ENCODE results near the gene LRRC28.

The LRRC28 gene

GRCh38 chr15:99307735-99308134 lies 56.5 kb downstream of the LRRC28 start:
- DNase-seq = no peak

DNA sequence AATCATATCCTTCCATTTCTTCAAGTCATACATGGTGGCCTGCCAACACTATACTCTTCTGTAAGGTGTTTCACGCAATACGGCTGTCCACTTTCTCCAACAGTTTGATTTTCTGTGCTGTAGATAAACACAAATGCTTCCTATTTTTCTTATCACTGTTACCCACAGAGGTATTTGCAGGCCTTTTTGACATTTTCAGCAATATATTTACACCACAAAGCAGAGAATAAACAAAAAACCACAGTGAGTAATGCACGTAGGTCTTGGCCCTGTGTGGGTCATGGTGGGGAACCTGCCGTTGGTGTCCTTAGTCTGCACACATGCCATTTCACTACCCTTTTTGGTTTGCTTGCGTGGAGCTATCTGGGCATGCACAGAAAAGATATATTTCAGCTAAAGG lies 59.5 kb downstream of the LRRC28 start:
- DNase-seq = no peak

DNA sequence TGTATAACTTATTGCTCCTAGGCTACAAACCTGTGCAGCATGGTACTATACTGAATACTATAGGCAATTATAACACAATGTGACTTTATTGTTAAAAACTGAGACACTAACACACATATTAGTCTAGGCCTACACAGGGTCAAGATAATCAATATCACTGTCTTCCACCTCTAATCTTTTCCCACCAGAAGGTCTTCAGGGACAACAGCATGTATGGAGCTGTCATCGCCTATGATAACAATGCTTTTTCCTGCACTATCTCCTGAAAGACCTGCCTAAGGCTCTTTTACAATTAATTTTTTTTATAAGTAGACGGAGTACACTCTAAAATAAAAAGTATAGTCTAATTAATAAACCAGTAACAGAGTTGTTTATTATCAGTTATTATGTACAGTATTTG lies 60.9 kb downstream of the LRRC28 start:
- DNase-seq = no peak

DNA sequence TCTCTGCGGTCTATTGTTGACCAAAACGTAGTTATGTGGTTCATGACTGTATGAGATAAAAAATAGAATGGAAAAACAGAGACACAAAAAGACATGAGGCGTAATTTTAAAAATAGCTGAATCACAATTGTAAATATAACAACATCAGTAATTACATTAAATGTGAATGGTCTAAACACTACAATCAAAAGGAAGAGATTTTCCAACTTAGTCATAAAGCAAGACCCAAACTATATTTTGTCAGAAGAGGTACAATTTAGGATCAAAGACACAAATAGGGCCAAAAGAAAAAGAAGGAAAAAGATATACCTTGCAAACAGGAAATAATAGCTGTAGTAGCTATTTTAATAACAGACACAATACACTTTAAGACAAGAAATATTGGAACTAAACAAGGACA lies 61.5 kb downstream of the LRRC28 start:
- DNase-seq = no peak

GRCh38 chr15:99315636-99316035 lies 64.4 kb downstream of the LRRC28 start:
- DNase-seq = no peak

GRCh38 chr15:99320374-99321215 lies 69.3 kb downstream of the LRRC28 start:
- DNase-seq = no peak

GRCh38 chr15:99321468-99321867 lies 70.2 kb downstream of the LRRC28 start:
- no peak for DNase-seq

- DNase-seq = no peak
These were observed 71.5 kb downstream of the LRRC28 start for GRCh38 chr15:99322643-99323405.

GRCh38 chr15:99324082-99324620 lies 72.9 kb downstream of the LRRC28 start:
- no peak for DNase-seq

GRCh38 chr15:99324700-99325099 lies 73.4 kb downstream of the LRRC28 start:
- no peak for DNase-seq

DNA sequence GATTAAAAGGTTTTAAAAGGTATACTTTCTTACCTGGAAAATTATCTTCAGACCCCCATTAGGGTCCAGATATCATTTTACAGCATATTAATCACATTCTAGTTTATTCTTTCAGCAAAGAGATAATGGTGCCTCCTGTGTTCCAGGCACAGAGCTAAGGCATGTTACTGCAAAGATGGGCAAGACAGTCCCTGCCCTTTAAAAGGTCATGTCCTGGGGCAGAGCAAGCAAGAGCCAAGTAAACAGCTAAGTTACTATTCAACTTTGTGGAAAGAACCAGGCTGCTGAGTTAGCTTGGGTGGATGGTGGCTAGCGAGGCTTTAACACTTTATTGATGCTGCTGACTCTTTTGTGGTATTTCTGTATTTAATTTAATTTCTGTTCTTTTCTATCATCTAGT lies 75.0 kb downstream of the LRRC28 start:
- no peak for DNase-seq

GRCh38 chr15:99328106-99329072 lies 77.1 kb downstream of the LRRC28 start:
- DNase-seq = no peak

DNA sequence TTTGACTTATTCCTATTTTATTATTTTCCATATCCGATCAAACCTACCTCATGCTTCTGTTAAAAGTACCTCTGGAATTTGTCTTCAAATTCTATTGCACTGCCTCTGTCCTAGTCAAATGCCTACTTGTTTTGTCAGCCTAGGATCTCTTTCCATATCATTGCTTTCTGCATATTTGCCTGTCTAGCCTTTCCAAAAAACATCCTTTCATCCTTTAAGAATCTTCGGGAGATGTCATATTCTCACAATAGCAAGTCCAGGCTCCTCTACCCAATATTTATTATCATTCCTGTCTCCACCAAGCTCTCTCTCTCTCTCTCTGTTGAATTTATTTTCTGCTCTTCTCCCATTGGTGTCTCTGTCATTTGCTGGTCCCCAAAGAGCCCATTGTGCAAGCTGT lies 80.1 kb downstream of the LRRC28 start:
- no peak for DNase-seq

GRCh38 chr15:99333413-99333812 lies 82.1 kb downstream of the LRRC28 start:
- DNase-seq = no peak

- no peak for DNase-seq
These were observed 82.7 kb downstream of the LRRC28 start for GRCh38 chr15:99333981-99334380.

DNA sequence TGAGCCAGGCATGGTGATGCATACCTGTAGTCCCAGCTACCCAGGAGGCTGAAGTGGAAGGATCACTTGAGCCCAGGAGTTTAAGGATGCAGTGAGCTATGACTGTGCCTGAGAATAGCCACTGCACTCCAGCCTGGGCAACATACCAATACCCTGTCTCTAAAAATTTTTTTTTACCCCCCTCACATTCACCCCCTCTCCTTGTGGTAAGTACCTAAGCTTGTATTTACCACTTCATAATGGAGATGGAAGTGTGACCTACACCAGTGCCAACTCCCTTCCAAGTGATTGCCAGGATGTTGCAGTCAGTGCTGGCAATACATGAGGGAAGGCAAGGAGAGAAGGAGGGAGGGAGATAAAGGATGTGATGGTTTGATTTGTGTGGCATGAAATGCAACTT lies 84.2 kb downstream of the LRRC28 start:
- no peak for DNase-seq

GRCh38 chr15:99336794-99337193 lies 85.5 kb downstream of the LRRC28 start:
- no peak for DNase-seq

GRCh38 chr15:99340347-99340746 lies 89.1 kb downstream of the LRRC28 start:
- DNase-seq = no peak

- no peak for DNase-seq
These were observed 90.5 kb downstream of the LRRC28 start for GRCh38 chr15:99341786-99342185.

- DNase-seq = no peak
These were observed 91.9 kb downstream of the LRRC28 start for GRCh38 chr15:99343208-99343607.

DNA sequence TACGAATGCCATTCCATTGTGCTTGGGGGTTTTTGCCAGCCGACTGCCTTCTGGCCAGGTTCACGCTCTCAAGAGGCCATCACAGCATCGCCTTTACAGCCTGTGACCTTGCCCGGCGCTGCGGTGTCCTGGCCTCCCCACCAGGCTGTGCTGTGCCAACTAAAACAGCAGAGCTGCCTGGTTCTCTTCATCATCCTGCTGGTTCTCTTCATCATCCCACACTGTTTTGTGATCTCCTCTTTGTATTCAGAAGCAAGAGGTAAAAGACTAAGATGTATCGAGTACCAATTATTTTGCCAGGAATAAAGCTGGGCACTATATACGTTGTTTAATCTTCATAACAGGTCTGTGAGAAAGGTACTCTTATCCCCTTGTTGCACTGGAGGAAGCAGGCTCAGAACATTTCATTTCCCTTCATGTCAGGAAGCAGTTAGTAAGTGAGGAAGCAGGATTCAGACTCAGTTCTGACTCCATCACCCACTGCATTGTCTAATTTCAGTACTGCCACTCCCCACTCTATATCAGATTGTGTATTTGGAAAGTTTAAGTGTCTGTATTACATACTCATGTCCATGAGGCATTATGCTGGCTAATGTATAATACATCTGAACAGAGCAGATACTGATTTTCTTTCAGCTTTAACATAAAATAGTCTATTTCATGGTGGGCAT lies 92.7 kb downstream of the LRRC28 start:
- peak; percentile 9 for DNase-seq

DNA sequence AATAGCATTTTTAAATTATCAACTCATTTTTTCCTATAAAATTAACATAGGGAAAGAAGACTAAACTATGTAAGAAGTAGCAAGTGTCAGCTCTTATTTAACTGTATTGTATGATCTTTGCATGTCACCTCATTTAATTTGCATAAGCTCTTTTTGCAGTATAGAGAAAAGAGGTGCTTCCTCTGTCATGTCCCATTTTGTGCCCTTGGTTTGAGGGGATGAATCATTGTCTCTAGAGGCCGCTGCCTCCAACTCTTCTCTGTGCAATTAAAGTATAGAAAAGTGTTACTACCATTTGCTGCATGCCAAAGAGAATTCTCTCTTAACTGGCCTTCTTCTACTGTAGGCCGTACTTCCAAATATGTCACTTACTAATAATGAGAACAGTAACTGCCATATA lies 93.4 kb downstream of the LRRC28 start:
- no peak for DNase-seq
